ENCODE measurements around the gene GLI3. TPM values are rescaled to one million over a fixed set of nuclear protein-coding genes. Genes with fewer than 3 reads are reported as not detected.
A peak's percentile ranks its signal among the peaks of the same experiment; 100 is the strongest.

The GLI3 gene
- total RNA-seq, 1 experiment from 2014 or later: 5.6 TPM

DNA sequence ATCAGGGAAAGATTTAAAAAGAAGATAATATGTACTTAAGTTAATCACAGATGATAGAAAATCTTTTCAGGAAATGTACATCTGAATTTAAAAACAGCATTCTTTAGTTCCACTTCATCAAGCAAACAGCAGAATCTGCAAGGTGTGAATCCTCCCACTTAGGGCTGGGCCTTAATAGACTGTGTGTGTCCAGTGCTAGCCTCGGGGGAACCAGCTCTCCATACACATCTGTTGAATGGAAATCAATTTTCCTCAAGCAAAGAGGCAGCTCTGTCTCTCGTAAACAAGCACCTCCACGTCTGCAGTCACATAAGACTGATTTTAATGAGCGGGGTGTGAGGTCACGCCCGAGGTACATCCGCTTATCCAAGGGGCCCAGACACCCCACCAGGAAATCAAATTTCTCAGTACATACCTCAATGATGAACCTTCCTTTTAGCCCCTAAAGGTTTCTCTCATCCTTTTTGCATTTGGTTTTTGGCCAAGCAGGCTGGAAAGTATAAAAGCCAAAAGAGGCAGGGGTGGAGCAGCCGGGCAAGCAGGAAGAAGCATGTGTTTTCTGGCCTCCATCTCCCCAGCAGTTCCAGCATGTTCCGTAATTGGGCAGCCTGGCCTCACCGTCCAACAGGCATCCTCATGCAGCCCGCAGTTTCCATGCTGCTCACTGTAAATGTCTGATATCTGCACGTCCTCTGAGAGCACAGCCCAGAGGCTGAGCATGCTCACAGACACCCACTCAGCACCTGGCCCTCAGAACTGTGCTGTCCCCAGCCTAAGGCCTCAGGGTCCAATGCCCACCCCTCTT, 131.3 kb downstream of the GLI3 start:
- DNase-seq (ENCODE audit: low spot score): no peak

- DNase-seq (ENCODE audit: low spot score): no peak
These were observed 132.3 kb downstream of the GLI3 start for GRCh38 chr7:42104694-42105093.

GRCh38 chr7:42104231-42104630, 132.8 kb downstream of the GLI3 start:
- DNase-seq (ENCODE audit: low spot score): no peak

DNA sequence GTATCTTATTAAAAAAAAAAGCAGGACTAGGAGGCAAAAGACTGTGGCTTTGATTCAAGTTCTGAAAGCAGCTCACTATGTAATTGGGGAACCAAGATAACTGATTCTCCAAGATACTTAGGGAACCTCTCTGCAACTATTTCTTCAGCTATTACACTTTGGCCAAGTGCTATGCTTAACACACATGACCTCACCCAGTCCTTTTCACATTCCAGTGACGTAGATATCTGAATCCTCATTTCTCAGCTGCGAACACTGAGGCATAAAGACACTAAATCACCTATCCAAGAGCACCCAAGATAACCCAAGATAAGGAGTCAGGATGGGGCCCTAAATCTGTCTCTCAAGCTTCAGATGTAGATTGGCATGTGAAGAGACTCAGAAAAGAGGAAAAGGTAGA, 133.6 kb downstream of the GLI3 start:
- no peak for DNase-seq (ENCODE audit: low spot score)

- DNase-seq (ENCODE audit: low spot score): no peak
These were observed 134.0 kb downstream of the GLI3 start for GRCh38 chr7:42103020-42103419.

DNA sequence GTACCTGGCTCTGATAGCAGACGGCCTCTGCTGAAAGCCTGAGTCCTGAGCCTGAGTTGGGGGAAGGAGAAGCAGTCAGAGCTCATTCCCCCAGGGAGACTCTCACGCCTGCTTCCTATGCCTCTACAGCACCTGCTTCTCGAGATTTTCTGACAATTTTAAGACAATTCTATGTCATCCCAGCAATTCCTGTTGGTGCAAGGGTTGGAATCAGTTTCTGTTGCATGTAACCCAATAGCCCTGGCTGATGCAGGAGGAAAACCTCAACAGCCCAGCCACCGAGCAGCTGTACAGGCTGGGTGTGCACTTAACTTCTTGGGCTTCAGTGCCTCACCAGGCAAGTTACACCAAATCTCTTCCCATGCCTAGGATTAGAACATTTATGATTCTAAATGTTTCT, 134.7 kb downstream of the GLI3 start:
- no peak for DNase-seq (ENCODE audit: low spot score)

DNA sequence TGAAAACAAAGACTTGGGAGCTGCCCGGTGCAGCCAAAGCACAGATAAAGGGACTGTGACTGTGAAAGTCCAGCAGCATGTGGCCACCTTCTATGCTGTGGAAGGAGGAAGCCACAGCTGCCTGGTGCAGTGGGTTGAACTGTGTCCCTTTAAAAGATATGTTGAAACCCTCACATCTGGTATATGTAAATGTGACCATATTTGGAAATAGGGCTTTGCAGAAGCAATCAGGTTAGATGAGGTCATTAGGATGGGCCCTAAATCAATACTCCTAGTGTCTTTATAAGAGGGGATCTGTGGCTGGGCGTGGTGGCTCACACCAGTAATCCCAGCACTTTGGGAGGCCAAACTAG, 136.9 kb downstream of the GLI3 start:
- no peak for DNase-seq (ENCODE audit: low spot score)

GRCh38 chr7:42099470-42100155, 137.4 kb downstream of the GLI3 start:
- DNase-seq (ENCODE audit: low spot score): no peak

- DNase-seq (ENCODE audit: low spot score): no peak
These were observed 137.9 kb downstream of the GLI3 start for GRCh38 chr7:42099066-42099465.

GRCh38 chr7:42097752-42098151, 139.3 kb downstream of the GLI3 start:
- peak; percentile 86 for DNase-seq (ENCODE audit: low spot score)

- peak; percentile 93 for DNase-seq (ENCODE audit: low spot score)
These were observed 140.1 kb downstream of the GLI3 start for GRCh38 chr7:42096681-42097561.

DNA sequence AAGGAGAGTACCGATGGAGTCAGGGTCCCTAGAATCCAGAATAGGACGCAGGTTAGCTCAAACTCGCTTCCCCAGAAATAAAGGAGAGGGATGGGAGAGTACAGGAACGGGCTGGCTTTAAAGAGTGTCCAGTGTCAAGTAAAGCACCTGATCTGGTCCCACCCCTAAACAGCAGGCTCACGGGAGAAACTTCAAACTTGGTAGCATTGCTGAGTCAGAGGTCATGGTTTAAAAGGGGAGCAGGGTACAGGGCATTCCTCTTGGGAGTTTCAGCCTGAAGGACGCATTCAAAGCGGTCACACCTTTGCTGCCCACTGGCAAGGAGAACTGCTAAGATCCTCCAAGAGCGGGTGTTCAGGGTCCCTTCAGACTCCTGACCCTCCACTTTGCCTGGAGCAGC, 140.7 kb downstream of the GLI3 start:
- no peak for DNase-seq (ENCODE audit: low spot score)

- no peak for DNase-seq (ENCODE audit: low spot score)
These were observed 141.2 kb downstream of the GLI3 start for GRCh38 chr7:42095791-42096190.

DNA sequence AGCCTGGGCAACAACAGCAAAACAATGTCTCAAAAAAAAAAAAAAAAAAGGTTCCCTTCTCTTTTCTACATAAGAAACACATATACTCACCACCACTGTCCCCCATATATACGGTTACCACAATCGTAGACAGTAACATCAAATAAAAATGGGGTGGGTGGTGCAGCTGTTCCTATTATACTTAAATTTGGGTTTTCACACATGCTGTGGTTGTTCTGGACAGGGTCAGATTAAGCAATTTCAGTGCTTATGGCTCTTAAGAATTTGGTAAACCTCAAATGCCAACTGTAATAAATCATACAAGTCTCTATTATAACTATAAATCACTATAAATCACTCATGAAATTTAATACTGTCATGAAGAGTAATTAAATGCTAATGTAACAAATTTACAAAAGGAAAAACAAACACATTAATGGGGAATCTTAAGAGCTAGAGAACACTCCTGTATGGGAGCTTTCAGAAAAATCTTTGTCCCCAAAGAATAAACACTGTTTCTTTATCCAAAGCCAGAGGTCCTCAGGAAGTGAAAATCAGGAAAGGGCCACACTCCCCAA, 143.6 kb downstream of the GLI3 start:
- DNase-seq (ENCODE audit: low spot score): no peak

- DNase-seq (ENCODE audit: low spot score): peak; percentile 93
These were observed 145.3 kb downstream of the GLI3 start for GRCh38 chr7:42091461-42092291.

- DNase-seq (ENCODE audit: low spot score): no peak
These were observed 146.2 kb downstream of the GLI3 start for GRCh38 chr7:42090806-42091205.

DNA sequence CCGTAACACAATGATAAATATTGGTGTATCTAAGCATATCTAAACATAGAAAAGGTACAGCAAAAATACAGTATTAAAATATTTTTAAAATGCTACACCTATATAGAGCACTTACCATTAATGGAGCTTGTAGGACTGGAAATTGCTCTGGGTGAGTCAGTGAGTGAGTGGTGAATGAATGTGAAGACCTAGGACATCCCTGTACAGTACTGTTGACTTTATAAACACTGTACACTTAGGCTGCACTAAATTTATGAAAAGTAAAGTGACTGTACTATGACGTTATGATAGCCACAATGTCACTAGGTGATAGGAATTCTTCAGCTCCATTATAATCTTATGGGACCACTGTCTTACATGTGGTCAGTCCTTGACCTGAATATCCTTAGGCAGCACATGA, 147.0 kb downstream of the GLI3 start:
- no peak for DNase-seq (ENCODE audit: low spot score)

DNA sequence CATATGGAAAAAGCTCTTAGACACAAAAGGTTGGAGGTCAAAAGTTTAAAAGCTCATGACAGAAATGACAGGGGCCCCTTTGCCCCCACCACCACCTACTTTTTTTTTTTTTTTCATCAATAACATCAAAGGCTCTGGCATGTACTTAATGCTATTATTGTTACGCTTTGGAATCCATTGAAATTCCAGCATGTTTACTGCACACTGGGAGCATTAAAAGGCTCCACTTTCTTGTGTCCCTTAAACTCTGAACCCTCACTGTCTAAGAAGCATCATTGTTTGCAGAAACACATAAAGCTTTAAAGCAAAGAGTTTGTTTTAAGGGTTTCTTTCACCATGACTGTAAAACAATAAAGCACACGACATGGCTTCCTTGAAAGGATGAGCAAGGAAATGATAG, 149.4 kb downstream of the GLI3 start:
- DNase-seq (ENCODE audit: low spot score): no peak

GRCh38 chr7:42085531-42085930, 151.5 kb downstream of the GLI3 start:
- no peak for DNase-seq (ENCODE audit: low spot score)

DNA sequence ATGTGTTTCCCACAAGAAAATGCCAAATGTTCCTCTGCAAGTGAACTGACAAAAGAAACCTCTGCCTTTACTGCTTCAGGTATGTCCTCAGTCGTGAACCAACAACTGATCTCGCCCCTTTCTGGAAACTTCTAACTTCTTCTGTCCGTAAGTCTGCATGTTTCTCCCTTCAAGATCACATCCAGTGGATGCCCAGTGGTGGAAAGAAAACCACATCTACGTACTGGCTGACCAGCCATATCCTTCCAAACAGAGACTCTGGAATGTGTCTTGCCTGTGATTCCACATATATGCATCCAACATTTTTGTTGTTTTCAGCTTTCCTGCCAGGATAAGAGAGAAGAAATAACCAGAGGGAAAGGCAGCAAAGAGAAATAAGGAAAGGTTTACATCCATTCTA, 152.7 kb downstream of the GLI3 start:
- no peak for DNase-seq (ENCODE audit: low spot score)

- DNase-seq (ENCODE audit: low spot score): no peak
These were observed 153.7 kb downstream of the GLI3 start for GRCh38 chr7:42083284-42083683.

All from H4 (cell line).